Fibroblast of skin of back (primary cell): ENCODE data around the gene CHAC1.

Experiments used
- DNase-seq: peaks from one replicate; pipeline ENCODE4 v3.0.0-alpha.2; 2013

The CHAC1 gene

DNA sequence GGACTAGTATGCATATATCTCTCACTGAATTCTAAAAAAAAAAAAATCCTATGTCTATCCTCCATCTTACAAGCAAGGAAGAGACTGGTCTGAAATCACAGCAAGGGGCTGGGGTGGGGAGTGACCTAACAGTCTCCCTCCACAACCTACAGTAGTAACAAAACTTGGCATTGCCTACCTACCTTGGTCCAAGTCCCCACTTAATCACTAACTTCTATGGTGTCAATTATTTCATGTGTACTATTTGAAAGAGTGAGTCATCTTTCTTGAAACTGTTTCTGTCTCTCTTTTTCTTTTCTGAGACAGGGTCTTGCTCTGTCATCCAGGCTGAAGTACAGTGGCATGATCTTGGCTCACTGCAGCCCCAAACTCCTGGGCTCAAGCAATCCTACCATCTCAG lies 36.8 kb downstream of the CHAC1 start:
- no peak for DNase-seq

DNA sequence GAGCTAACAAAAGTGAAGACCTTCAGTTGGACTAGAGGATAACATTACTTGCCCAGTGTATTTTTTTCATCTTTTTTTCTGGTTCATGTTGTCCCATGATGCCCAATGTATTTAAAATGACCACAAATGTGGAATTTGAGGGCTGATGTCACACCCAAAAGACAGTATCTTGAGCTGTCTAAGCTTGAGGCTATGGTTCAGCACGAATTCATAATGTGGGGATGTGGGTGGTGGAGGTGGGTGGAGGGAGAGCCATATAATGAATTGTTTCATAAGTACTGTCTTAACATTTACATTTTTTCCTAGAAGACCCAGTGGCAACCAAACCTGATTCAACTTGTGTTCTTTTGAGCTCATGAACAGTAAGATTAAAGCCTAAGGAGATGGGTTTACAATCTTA lies 37.5 kb downstream of the CHAC1 start:
- DNase-seq: no peak

DNA sequence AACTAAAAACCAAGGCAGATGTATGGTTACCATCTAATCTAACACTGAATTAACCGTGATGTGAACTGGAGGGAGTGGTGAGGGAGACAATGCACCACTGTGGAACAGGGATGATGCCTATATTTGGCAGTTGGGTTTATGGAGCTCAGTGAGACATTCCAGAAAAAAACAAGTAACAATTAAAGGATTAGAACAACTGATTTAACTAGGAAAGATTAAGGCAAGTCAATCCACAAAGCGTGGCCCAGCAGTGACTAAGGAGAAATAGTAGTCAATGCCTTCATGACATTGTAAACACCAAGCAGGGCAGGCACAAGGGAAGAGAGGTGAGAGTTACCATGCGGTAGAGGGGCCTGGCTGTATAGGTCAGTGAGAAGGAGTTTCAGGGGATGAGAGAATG lies 38.1 kb downstream of the CHAC1 start:
- DNase-seq: no peak

DNA sequence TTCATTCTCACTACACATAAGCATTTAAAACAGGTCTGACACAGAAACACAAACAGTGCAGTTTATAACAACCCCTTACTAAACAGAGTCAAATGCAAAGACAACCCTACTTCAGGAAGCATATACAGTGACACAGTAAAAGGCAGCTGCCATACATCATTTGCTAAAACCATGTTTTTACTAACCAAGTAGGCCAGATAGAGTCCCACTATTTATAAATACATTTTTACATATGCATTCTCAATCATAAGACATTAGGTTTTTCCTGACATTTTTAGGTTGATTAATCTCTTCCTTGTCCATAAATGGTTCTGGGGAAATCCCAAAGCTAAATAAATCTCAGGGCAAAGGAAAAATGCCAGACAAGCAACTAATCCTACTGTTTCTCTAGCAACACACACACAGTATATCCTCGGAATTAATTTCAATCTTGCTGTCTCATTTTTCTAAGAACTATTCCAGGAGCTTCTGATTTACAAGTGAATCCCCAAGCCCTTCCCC lies 39.0 kb downstream of the CHAC1 start:
- DNase-seq: peak; percentile 16

DNA sequence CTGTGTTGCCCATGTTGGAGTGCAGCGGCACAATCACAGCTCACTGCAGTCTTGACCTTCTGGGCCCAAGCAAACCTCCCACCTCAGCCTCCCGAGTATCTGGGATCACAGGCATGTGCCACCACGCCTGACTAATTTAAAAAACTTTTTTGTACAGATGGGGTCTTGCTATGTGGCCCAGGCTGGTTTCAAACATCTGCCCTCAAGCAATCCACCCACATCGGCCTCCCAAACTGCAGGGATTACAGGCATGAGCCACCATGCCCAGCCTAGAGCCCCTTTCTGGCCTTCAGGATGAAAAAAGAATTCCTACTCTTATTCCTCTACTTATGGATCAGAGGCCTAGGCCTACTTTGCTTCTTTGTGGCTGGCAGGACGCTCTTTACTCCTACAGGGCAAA lies 39.6 kb downstream of the CHAC1 start:
- DNase-seq: no peak

DNA sequence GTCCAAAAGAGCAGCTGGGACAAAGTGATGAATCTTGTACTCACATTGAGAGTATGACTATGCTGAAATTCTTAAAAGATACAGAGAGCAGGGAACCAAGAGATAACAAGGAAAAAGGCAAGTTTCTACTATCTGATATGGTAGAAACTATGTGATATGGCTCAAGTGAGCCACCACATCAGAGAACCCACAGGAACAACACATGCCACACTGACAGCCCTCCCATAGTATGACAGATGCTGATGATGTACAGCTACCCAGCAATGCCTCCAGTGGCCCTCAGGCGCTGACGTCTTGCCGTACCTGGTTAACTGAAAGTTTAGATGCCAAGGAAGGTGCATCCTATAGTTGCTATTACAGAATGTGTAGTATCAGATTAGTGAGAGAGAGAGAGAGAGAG lies 42.4 kb downstream of the CHAC1 start:
- DNase-seq: no peak

DNA sequence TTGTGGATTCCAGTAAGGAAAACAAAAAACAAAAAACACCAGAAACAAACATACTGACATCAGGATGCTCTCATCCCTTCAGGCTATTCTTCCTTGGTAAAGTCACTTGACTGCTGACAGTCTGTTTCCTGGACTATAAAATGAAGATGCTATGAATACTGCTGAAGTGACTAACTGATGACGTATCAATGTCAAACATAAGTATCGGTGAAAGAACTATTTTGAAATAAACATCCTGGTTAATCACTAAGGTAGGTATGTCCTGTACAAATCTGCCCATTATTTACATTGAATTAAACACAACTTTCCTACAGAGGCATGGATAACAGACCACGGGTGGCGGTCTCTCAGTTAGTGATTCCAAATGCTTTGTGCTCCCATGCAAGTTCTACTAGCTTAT lies 45.9 kb downstream of the CHAC1 start:
- peak; percentile 26 for DNase-seq

DNA sequence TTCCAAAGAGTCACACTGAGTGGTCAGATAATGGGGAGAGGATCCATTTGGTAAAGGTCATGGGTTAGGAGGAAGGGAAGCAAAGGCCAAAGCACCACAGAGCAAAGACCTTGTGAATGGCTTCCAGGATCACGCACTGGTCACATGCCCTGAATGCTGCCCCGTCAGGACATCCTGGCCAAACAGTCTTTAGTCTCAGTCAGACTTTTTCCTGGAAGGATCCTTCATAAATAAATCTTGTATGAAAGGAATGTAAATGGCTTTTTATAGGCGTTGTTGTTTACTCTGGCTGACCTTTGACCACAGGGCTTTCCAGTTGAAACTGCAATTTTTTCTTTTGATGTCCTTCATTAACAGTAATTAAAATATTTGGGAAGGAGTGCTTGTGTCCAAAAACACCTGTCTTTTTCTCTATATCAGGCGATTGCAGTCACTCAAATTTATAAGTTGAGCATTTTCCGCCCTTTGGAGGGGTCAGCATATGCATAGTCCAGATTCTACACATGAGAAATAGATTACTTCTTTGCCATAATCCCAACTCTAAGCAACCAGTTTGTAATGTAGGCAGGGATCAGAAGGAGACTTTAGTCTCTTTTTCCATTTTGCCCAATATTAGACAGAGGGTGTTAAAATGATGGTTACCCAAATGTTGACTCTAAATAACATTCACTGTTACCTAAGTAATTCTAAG lies 48.4 kb downstream of the CHAC1 start:
- no peak for DNase-seq

DNA sequence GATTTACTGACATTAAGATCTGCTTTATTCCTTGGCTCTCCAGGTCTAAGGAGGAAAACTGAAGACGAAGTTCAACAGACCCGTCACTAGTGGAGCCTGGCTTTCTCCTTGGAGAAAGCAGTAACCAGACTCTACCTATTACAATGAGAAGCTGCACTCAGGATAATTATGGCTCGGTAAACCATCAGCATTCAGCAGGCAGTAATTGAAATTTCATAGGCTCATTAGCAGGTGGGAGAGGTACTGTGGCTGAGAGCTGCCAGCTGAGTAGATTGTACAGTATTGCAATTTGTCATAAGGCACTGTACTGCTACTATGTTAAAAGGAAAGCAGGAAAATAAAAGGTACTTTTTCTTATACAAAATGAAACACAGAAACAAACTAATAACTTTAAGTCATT lies 51.2 kb downstream of the CHAC1 start:
- no peak for DNase-seq
